CD4-positive, alpha-beta T cell treated with Interleukin-6 for 4 hours (primary cell): ENCODE data around the gene MAP3K10.
"Not testable (repeated sequence)": the region's sequence is repeated elsewhere in the genome, so short reads cannot be mapped to it uniquely, and the experiment has no call there.

ENCODE experiments used
- DNase-seq: peaks from one replicate; pipeline ENCODE4 v3.0.0-alpha.2; 2020; ENCODE audit warnings: mixed read lengths

Gene MAP3K10

DNA sequence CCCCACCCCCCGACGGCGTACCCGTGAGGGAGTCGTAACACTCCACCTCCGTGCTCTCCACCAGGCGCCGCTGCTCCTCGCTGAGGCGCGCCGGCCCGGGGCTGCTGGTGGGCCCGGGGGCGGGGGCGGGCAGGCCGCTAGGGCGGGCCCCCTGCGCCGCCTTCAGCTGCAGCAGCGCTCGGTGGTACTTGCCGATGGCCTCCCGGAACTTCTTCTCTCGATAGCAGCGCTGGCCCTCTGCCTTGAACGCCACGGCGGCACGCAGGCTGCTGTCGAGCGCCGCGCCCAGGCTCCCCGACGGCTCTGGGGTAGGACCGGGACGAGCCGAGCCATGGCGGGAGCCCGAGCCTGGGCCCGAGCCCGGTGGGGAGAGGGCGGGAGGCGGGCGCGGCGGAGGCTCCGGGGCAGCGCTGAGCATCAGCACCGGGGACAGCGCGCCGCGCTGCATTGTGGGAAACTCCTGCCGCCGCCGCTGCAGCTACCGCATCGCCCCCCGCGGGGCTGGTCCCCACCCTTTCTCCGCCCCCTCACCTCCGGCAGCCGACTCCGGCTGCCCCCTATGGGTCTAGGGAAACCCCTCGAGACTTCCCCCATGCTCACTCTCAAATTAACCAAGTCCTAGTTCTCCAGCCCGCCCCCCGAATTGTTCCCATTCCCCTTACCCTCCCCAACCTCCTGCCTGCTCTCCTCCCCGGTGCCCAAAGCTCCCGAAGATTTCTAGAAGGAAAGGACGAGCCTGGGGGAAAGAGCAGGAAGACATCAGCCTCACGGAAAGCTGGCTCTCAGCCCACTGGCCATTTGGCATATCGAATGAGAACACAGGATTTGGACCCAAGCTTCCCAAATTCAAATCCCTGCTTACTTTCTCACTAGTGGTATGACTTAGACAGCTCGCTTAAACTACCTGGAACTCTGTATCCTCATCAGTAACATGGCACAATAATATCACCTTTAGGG is 27.0 kb downstream of the MAP3K10 start, which contains the start of gene TTC9B:
TSS of gene TTC9B (minus strand) at position 451 of the 957 bp plus-strand sequence. CDS start at position 448, 3 bp downstream.
- peak; percentile 37 for DNase-seq

- not testable (repeated sequence) for DNase-seq
Observed at GRCh38 chr19:40219029-40219428, 27.8 kb downstream of the MAP3K10 start.

- DNase-seq = no peak
Observed at GRCh38 chr19:40219721-40220276, 28.6 kb downstream of the MAP3K10 start.

GRCh38 chr19:40220674-40221073 is 29.4 kb downstream of the MAP3K10 start:
- no peak for DNase-seq

DNA sequence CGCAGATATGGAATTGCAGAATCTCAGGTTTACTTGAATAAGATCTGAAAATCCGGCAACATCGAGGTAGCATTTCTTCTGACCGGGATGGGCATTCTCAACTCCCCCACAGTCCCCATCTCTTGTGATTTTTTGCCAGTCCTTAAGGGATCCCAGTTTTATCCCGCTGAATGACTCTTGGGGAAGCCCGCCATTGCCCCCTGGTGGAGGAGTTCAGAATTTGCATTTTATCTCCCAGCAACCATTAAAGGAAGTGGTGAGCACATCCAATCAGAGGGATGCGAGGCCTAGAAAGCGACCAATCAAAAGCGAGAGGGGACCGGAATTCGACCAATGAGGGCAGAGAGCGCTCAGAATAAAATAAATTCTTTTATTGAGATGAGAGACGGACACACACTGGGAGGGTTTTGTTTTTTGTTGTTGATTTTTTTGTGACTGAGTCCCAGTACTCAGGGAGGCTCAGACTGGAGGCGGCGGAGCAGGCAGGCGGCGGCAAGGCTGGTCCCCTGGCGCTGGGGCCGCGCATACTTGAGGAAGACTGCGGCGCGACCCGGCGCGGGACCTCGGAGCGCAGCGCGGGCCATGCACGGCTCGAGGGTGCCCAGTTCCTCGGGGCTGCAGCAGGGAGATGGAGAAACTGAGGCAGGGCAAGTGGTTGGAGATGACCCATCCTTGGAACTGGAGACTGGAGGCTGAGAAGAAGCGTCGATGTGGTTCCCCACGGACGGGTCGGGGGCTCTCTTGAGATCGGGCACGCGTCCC is 30.8 kb downstream of the MAP3K10 start:
- peak; percentile 83 for DNase-seq

GRCh38 chr19:40223135-40223822 is 32.1 kb downstream of the MAP3K10 start:
- peak; percentile 31 for DNase-seq

DNA sequence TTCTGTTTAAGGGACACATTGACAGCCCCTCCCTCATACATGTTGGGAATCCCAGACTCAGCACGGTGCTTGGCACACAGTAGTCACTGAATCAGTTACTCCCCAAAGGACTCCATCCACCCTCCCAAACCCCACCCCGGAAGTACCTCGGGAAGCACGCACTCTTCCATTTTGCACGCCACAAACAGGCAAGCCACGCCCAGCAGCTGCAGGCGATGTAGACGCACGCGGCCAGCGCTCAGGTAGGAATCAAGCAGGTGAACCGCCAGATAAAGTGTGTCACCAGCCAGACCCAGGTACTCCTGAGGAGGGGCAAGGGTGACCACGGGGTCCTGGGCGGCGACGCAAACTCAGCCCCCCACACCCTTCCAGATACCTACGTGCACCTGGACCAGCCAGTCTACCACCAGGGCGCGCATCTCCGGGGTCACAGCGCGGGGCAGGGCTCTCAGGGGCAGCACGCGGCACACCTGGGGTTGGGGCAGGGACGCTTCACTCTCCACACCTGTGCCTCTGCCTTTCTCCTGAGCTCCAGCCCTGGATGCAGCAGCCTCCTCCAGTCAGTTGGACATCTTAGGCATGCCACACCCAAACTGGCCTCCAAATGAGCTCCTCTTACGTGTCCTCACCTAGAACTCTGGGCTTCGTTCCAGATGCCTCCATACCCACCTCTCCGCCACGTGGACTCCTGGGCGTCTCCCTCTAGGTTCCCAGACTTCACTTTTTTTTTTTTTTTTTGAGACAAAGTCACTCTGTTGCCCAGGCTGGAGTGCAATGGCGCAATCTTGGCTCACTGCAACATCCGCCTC is 33.3 kb downstream of the MAP3K10 start:
- DNase-seq = no peak

DNA sequence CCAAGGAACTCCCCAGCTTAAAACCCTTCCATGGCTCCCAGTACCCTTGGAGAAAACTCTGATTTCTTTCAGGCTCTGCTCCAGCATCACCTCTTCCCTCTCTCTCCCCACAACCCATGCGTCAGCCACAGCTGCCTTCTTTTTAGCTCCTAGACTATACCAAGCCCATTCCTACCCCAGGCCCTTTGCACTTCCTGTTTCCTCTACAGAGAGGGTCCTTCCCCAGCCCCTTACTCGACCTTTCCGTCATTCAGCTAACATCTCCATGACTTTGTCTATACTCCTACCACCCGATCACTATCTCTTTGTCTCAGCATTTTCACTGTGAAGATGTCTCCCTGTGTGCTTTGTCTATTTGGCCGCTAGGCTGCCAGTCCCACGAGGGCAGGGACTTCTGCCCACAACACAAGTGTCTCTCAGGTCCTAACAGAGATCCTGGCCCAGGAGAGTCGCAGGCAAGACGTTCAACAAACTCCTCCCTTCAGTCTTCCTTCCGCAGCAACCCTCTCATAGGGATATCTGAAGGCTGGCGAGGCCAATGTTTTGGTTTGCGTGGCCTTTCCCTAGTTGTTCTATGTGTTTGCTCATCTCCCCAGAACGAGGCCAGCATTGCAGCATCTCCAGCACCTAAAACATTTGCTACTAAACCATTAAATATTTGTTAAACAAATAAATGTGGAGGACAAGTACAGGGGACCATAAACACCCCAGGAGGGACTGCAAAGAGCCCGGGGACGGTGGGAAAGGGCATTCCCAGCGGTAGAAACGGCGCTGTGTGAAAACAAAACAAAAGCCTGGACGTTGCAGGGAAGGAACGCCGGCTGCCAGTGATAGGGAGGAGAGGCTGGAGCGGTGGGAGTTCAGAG is 34.4 kb downstream of the MAP3K10 start:
- no peak for DNase-seq

GRCh38 chr19:40228346-40228745 is 37.1 kb downstream of the MAP3K10 start:
- DNase-seq = no peak

DNA sequence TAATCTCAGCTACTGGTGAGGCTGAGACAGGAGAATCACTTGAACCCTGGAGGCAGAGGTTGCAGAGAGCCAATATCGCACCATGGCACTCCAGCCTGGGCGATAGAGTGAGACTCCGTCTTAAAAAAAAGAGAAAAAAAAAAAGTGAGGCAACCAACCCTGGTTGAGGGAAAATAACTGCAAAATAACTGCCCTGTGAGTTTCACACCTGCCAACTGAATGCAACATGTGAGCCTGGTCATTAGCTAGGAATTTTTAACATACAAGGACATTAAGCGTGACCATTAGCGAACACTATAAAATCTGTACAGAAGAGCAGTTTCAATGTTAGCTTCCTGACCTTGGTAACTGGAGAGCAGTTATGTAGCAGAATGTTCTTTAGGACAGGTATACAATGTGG is 37.6 kb downstream of the MAP3K10 start:
- DNase-seq = no peak

DNA sequence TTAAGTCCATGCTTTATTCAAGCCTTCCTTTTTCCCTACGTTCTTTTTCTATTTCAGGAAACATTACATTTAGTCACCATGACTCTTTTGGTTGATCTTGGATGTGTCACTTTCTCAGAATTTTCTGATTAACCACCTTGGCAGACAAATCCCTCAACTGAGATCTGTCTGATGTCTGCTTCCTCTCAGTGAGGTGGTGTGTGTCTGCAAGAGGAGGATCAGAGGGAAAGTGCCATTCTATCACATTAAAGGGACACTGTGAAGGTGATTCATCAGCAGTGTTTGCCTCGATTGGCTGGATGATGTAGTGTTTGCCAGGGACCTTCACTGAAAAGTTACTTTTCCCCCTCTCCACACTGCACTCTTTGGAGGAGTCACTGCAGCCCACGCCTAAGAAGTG is 38.3 kb downstream of the MAP3K10 start:
- peak; percentile 18 for DNase-seq

GRCh38 chr19:40229926-40230417 is 38.7 kb downstream of the MAP3K10 start:
- DNase-seq = no peak

DNA sequence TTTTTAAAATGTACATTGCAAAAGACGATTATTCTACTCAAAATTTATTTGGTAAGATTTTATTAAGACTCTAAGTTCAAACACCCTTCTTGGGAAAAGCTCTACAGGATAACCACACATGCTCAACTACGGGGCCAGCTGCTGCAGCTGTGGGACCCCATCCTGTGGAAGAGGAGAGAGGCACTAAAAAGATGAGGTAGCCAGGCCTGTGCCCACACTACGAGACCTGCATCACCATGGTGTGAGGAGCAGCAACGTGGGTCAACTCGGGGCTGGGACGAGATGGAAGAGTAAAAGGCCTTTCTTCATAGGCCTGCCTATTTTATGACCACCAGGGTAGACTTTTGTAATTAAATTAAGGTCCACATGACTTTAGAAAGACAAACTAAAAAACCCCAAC is 39.8 kb downstream of the MAP3K10 start:
- DNase-seq = no peak

DNA sequence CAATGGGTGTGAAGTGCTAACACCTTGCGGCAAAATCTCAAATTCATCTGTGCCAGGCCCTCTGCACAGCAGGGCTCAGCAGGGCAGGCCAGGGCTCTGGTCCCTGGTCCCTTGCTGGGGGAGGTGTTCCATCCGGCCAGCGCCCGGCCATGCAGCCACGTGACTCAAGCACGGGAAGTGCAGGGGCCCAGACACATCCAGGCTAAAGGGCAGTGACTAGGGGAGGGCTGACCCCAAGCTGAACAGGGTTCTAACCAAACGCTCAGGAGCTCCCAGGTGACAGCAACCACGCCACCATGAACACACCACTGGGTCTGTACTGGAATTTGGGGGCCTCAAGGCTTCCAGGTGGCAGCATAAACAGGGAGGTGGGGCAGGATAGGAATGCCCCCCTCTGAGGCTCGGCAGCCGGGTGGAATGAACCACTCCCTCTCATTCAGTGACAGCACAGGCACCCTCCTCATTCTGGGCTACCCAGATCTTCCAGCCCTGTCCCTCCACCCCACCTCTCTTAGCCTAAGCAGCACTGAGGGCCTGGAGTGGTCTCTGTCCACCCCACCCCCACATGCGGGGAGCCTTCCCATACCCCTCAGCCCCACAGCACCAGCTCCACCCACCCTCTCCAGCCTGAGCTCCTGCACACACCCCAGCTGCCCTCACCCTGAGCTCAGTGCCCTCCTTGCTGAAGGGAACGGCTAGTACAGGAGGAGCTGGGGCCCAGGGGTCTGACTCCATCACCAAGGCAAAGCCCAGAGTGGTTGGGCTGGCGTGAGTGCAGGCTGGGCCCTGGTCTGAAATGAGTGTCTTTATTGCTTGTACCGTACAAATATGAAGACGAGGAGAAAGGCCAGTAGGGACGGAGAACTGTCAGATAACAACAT is 40.6 kb downstream of the MAP3K10 start:
- no peak for DNase-seq

DNA sequence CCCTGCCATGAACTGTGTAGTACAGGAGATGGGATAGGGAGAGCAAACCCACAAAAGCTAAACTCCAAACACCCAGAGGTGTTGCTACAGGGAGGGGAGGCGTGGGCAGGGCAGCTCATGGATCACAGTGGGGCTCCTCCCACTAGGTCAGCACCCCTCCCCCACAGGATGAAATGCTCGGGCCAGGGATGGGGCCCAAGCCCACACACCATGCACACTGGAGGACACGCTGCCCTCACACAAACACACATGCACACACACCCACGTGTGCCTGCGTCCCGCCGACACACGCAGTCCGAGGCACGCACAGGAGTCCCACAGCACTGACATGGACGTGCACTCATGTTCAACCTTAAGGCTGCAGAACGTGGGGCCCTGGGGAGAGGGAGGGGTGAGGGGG is 41.3 kb downstream of the MAP3K10 start:
- DNase-seq = no peak

DNA sequence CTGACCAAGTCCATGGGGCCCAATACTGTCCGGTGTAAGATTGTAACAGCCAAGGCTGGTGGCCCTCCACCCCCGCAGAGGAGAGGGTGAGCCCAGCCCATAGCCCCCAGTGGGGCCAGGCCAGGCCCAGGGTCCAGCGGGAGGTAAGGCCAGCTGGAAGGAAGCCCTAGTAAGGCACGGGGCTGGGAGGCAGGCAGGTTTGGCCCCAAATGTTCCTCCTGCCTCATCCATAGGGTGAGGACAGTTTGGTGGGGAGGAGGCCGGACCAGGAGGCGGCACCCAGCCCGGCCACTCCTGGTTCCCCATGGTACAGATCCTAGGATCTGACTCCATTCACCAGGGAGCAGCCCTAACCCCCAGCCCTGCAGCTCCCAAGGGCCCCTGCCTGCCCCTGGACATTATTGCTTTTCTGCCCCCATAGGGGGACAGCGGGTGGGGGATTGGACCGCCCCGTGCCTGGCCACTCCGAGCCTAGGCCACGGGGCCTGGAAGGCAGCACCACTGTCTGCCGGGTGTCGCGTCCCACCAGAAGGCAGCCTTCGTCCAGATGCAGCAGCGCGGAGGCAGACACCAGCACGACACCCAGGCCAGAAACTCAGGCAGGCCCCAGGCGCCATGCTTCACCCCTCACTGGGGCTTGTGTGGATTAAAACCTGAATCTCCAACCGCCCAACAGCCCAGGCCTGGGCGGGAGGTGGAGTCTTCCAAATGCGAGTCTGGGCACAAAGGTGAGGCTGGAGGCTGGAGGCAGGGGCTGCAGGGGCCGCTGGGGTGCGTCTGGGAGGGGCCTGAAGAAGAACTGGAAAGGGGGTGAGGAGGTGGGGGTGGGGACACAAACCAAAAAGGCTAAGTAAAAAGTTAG is 42.0 kb downstream of the MAP3K10 start:
- no peak for DNase-seq

GRCh38 chr19:40233811-40234389 is 42.7 kb downstream of the MAP3K10 start:
- no peak for DNase-seq
